Left lung (tissue), 10 donors: ENCODE data around the gene PLA2G5. TPM values are rescaled to one million over a fixed set of nuclear protein-coding genes. Genes with fewer than 3 reads are reported as not detected.

ENCODE experiments used
- ATAC-seq: fragments of 200-7000 bp; cut with Tn5 transposase; one replicate; pipeline ENCODE4 v1.9.1; 2020; ENCODE audit warnings: moderate library complexity
- DNase-seq, 4 donors: peaks; one replicate each; pipeline ENCODE4 v3.0.0-alpha.2; 2013 to 2020
- H3K27ac ChIP-seq, 2 donors: fragments of 200-600 bp; sonication (generic) in 1 of 2; one replicate each; pipeline versions ENCODE4 v1.5.0 to v1.8.0; 2020 to 2021
- H3K27me3 ChIP-seq, 2 donors: fragments of 200-600 bp; sonication (generic) in 1 of 2; one replicate each; pipeline versions ENCODE4 v1.5.0 to v1.8.0; 2020 to 2021
- H3K36me3 ChIP-seq, 2 donors: fragments of 200-600 bp; sonication (generic) in 1 of 2; one replicate each; pipeline versions ENCODE4 v1.5.0 to v1.8.0; 2020 to 2021
- H3K4me1 ChIP-seq, 2 donors: fragments of 200-600 bp; one replicate each; pipeline ENCODE4 v1.8.0; 2021
- H3K4me3 ChIP-seq, 2 donors: fragments of 200-600 bp; sonication (generic) in 1 of 2; one replicate each; pipeline versions ENCODE4 v1.5.0 to v1.8.0; 2020 to 2021; ENCODE audit warnings: mild to moderate bottlenecking in 1 of 2
- H3K9me3 ChIP-seq, 2 donors: fragments of 200-600 bp; sonication (generic) in 1 of 2; one replicate each; pipeline versions ENCODE4 v1.5.0 to v1.8.0; 2020 to 2021
- intact Hi-C, 2 donors: fragments of 100-400 bp; cut with DNase I; formaldehyde crosslinking; loops; one replicate each; pipeline versions ENCODE4 v1.11.2 to v1.14.2; 2022
- polyA plus RNA-seq, 6 donors: library from polyadenylated mRNA; unstranded; fragments of 120-200 nt; gene quantifications; one replicate each; pipeline ENCODE4 v1.2.1, GENCODE V29; 2013; ENCODE audit not compliant: insufficient read length in 6 of 6
- total RNA-seq, 2 donors: library from RNA; stranded (reverse); fragmentation: NEBNext Ultra II Directional; extraction: Animal tissue kit (Norgen Biotek cat#: 25700); gene quantifications; one replicate each; pipeline ENCODE4 v1.2.1, GENCODE V29; 2021
- TF ChIP-seq, protein P1 (sequence below), 2 donors: fragments of 200-600 bp; sonication (generic) in 1 of 2; IDR thresholded peaks; one replicate each; pipeline versions ENCODE4 v1.5.0 to v1.8.0; 2021; ENCODE audit warnings: antibody characterized with exemption in 2 of 2
- donor health status: DM: no; HTN: yes; CAD: no.
- donor health status: DM: no; HTN: no; CAD: no.

Gene PLA2G5
- total and polyA plus RNA-seq, 8 donors = 0.41 to 5.5 (median 0.92) TPM

DNA sequence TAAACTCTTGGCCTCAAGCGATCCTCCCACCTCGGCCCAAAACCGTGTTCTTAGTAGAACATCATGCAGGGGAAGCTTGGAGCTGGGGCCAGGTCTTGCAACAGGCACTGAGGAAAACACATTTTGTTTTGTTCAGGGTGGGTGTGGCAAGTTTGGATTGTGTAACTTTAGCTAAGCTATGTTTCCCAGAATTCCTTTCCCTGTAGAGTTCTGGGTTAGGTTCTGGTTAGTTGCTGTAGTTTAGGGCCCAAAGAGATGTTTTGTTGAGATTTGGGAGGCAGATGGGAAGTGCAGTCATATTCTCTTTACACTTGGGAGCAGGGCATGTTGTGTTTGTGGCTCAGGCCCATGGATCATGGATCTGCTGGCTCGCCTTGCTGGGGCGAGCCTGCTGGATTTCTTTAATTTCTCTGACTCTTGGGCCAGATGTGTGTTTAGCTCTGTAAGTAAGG, 24.0 kb downstream of the PLA2G5 start:
- Histone ChIP-seq H3K36me3 (no peaks in the 10 kb centered on the region), H3K27me3 (no peaks in the 10 kb centered on the region), H3K9me3 (no peaks in the 10 kb centered on the region), H3K4me1 (peaks cover 0 to 7% of the 10 kb centered on the region in 2 donors), H3K27ac (no peak overlapping the region), H3K4me3 (no peak overlapping the region)
- ATAC-seq (peak; percentile 15), DNase-seq (peak in 1 of 4 donors; percentile 27)
- TF ChIP-seq, protein P1, sequence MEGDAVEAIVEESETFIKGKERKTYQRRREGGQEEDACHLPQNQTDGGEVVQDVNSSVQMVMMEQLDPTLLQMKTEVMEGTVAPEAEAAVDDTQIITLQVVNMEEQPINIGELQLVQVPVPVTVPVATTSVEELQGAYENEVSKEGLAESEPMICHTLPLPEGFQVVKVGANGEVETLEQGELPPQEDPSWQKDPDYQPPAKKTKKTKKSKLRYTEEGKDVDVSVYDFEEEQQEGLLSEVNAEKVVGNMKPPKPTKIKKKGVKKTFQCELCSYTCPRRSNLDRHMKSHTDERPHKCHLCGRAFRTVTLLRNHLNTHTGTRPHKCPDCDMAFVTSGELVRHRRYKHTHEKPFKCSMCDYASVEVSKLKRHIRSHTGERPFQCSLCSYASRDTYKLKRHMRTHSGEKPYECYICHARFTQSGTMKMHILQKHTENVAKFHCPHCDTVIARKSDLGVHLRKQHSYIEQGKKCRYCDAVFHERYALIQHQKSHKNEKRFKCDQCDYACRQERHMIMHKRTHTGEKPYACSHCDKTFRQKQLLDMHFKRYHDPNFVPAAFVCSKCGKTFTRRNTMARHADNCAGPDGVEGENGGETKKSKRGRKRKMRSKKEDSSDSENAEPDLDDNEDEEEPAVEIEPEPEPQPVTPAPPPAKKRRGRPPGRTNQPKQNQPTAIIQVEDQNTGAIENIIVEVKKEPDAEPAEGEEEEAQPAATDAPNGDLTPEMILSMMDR (IDR thresholded peaks at IDR 0.05) = no peak
- intact Hi-C loops = no loop called here

DNA sequence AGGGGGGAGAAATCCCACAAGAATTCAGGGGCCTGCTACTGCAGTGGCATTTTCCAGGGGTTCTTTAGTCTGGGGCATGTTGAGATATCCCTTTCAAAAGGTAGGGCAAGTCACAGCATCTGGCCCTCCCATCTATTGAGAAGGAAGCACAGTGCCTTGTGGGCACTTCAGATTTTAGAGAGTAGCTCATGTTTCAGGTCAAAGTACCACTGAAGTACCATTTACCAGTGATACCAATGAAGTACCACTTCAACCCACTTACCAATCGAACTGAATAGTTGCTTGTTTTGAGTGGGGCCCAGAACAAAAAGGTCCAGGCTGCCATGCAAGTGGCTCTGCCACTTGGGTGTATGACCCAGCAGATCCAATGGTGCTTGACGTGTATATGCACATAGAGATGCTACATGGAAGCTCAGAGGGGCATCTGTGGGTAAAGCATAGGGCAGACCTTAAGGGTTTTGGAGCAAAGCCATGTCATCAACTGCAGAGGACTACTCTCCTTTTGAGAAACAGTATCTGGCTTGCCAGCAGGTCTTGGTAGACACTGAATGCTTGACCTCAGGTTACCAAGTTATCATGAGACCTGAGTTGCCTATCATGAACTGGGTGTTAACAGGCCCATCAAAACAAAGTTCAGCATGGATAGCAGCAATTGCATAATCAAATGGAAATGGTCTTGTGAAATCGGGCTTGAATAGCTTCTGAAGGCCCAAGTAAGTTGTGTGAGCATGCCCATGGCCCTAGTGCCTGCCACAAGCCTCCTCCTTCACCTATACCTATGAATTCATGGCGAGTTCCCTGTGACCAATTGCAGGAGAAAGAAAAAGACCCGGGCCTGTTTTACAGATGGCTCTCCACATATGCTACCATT, 25.8 kb downstream of the PLA2G5 start:
- peak; percentile 78 for ATAC-seq
- intact Hi-C loops = no loop called here
- Histone ChIP-seq H3K9me3 (no peaks in the 10 kb centered on the region), H3K4me3 (no peak overlapping the region), H3K36me3 (no peaks in the 10 kb centered on the region), H3K4me1 (peaks cover 0 to 7% of the 10 kb centered on the region in 2 donors), H3K27me3 (no peaks in the 10 kb centered on the region), H3K27ac (no peak overlapping the region)
- TF ChIP-seq, protein P1 (IDR thresholded peaks at IDR 0.05) = no peak
- DNase-seq = peak in 1 of 4 donors; percentile 42

DNA sequence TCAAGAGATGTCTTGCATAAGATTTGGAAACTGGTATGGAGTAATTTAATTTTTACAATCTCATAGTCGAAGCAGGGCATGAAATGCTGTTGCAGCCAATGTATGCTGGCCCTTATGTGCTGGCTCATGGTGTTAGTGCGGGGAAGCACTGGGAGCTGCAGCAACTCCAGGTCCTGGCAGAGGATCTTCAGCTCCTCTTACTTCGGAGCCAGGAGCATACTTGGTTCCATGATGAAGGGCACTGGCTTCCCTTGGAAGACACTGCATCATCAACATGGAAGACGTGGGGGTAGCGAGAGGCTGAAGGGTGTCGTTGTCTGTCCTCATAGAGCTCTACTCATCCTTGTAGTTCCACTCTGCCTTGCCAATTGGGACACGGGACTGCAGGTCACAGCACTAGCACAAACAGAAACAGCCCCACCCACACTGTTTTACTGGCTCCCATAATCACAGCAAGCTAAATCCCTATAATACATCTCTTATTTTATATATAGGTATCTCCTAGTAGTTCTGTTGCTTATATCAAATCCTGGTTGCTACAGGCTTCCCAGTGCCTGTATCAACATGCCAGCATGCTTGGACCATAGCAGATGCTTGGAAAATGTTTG, 26.9 kb downstream of the PLA2G5 start:
- ATAC-seq = no peak
- intact Hi-C loops = no loop called here
- Histone ChIP-seq H3K4me1 (peaks cover 0 to 7% of the 10 kb centered on the region in 2 donors), H3K27me3 (no peaks in the 10 kb centered on the region), H3K36me3 (no peaks in the 10 kb centered on the region), H3K27ac (no peak overlapping the region), H3K9me3 (no peaks in the 10 kb centered on the region), H3K4me3 (no peak overlapping the region)
- TF ChIP-seq, protein P1 (IDR thresholded peaks at IDR 0.05) = no peak
- no peak for DNase-seq

DNA sequence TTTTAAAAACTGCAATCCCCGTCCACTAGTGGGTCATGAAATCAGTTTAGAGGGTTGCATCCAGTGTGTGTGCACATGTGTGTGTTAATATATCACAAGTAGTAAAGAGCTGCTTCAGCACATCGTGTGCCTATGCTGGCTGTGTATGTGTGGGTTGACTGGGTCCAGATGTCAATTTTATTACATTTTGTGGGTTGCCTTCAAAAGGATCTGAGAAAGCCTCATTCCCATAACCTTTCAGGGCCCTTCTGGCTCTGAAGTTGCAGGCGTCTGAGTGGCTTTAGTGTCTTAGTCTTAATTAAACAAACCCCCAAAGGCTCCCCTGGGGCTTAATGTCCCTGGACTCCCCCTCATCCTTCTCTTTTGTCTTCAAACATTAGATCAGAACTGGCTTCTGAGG, 29.5 kb downstream of the PLA2G5 start:
- H3K27me3 ChIP-seq = peaks cover 0 to 3% of the 10 kb centered on the region in 2 donors
- ATAC-seq (no peak), DNase-seq (peak in 2 of 4 donors; percentile 53 to 77)
- no peaks in the 10 kb centered on the region for H3K36me3 ChIP-seq
- H3K4me3 ChIP-seq = no peak overlapping the region
- no peak overlapping the region for H3K27ac ChIP-seq
- H3K9me3 ChIP-seq = no peaks in the 10 kb centered on the region
- no peaks in the 10 kb centered on the region for H3K4me1 ChIP-seq
- TF ChIP-seq, protein P1 (IDR thresholded peaks at IDR 0.05) = no peak
- intact Hi-C loops = no loop called here
